Testis (tissue), 3 donors: ENCODE results near the gene PLCL2. TPM values are rescaled to one million over a fixed set of nuclear protein-coding genes. Genes with fewer than 3 reads are reported as not detected.

Experiments
- DNase-seq: peaks from one replicate; pipeline ENCODE4 v3.0.0-alpha.2; 2019
- H3K27ac ChIP-seq, 2 donors: fragments of 200-600 bp; sonication (generic); one replicate each; pipeline ENCODE4 v1.5.1; 2019
- H3K27me3 ChIP-seq: fragments of 200-600 bp; sonication (generic); one replicate; pipeline ENCODE4 v1.5.1; 2019
- H3K36me3 ChIP-seq: fragments of 200-600 bp; sonication (generic); one replicate; pipeline ENCODE4 v1.5.1; 2017; ENCODE audit warnings: low read depth; ENCODE audit errors: missing control alignments
- H3K4me1 ChIP-seq: fragments of 200-600 bp; sonication (generic); one replicate; pipeline ENCODE4 v1.5.1; 2019
- H3K4me3 ChIP-seq, 2 donors: fragments of 200-600 bp; sonication (generic); one replicate each; pipeline ENCODE4 v1.5.1; 2017 to 2019
- H3K9me3 ChIP-seq: fragments of 200-600 bp; sonication (generic); one replicate; pipeline ENCODE4 v1.5.1; 2017
- CTCF ChIP-seq, 3 experiments: fragments of 450-650 bp in 2 of 3; fragments of 200-600 bp in 1 of 3; sonication (generic) in 1 of 3; IDR thresholded peaks; one replicate each; pipeline ENCODE4 v1.5.1; 2016 to 2019; ENCODE audit warnings: antibody characterized with exemption in 3 of 3, mild to moderate bottlenecking in 2 of 3, moderate library complexity in 1 of 3
- POLR2A ChIP-seq: fragments of 450-650 bp; IDR thresholded peaks from one replicate; pipeline ENCODE4 v1.6.1; 2017; ENCODE audit warnings: antibody characterized with exemption, mild to moderate bottlenecking, moderate library complexity
- WGBS, 2 donors: methylation state at CpG; one replicate each; pipeline ENCODE4 v1.1.5; 2018; 5-methylcytosine and 5-hydroxymethylcytosine counted together
- intact Hi-C: fragments of 100-400 bp; cut with DNase I; formaldehyde crosslinking; loops from one replicate; pipeline ENCODE4 v1.15.1; 2023; ENCODE audit warnings: low total_unique reads
- polyA plus RNA-seq: library from polyadenylated mRNA; stranded (reverse); fragments of 350-450 nt; fragmentation: Illumina TruSeq; extraction: RNeasy Lipid Tissue Mini Kit (QIAGEN cat#74804); gene quantifications from one replicate; pipeline ENCODE4 v1.2.3, GENCODE V29; 2014; ENCODE audit warnings: low read depth, low replicate concordance; ENCODE audit not compliant: insufficient read depth
- total RNA-seq, 2 donors: library from RNA; depleted of rRNA; stranded (reverse); fragments of >200 nt; gene quantifications; one replicate each; pipeline ENCODE4 v1.2.3, GENCODE V29; 2016

Gene PLCL2
- total and polyA plus RNA-seq, 3 donors from 2014 or later, result 10.7 to 23.0 (median 15.0) TPM

GRCh38 chr3:16869261-16870005, 15.3 kb upstream of the PLCL2 start:
- no peak for TF ChIP-seq CTCF (IDR thresholded peaks at IDR 0.05)
- no peak for TF ChIP-seq POLR2A
- DNase-seq, result no peak
- intact Hi-C loops, result no loop called here
- Histone ChIP-seq H3K9me3 (no peaks in the 10 kb centered on the region), H3K4me3 (no peak overlapping the region), H3K27ac (no peak overlapping the region), H3K27me3 (no peaks in the 10 kb centered on the region), H3K4me1 (no peaks in the 10 kb centered on the region), H3K36me3 (no peaks in the 10 kb centered on the region)
- 52 to 66% methylated on average over 2 of the region's 2 CpGs for WGBS, 2 donors

GRCh38 chr3:16871915-16872842, 12.6 kb upstream of the PLCL2 start:
- no peak overlapping the region for H3K27ac ChIP-seq
- H3K4me3 ChIP-seq, result no peak overlapping the region
- no peaks in the 10 kb centered on the region for H3K27me3 ChIP-seq
- H3K4me1 ChIP-seq, result no peaks in the 10 kb centered on the region
- intact Hi-C loops, result no loop called here
- 71 to 73% methylated on average over 6 of the region's 6 CpGs for WGBS, 2 donors
- TF ChIP-seq POLR2A (no peak), CTCF (IDR thresholded peaks at IDR 0.05) (no peak)
- H3K36me3 ChIP-seq, result no peaks in the 10 kb centered on the region
- H3K9me3 ChIP-seq, result no peaks in the 10 kb centered on the region
- DNase-seq, result no peak

- Histone ChIP-seq H3K9me3 (no peaks in the 10 kb centered on the region), H3K27me3 (no peaks in the 10 kb centered on the region), H3K36me3 (no peaks in the 10 kb centered on the region), H3K4me1 (no peaks in the 10 kb centered on the region), H3K4me3 (no peak overlapping the region), H3K27ac (no peak overlapping the region)
- TF ChIP-seq POLR2A (no peak), CTCF (IDR thresholded peaks at IDR 0.05) (no peak)
- DNase-seq, result no peak
- WGBS, 2 donors, result 85 to 96% methylated on average over 4 of the region's 4 CpGs
- intact Hi-C loops, result no loop called here
Observed at GRCh38 chr3:16873872-16874271, 10.9 kb upstream of the PLCL2 start.

- Histone ChIP-seq H3K4me3 (no peak overlapping the region), H3K36me3 (no peaks in the 10 kb centered on the region), H3K27ac (no peak overlapping the region), H3K4me1 (no peaks in the 10 kb centered on the region), H3K9me3 (no peaks in the 10 kb centered on the region), H3K27me3 (no peaks in the 10 kb centered on the region)
- DNase-seq, result no peak
- intact Hi-C loops, result no loop called here
- TF ChIP-seq CTCF (IDR thresholded peaks at IDR 0.05) (no peak), POLR2A (no peak)
- WGBS, 2 donors, result 77 to 80% methylated on average over 3 of the region's 3 CpGs
Observed at GRCh38 chr3:16875876-16876550, 8.7 kb upstream of the PLCL2 start.
